ENCODE results near the gene DEFB131A. TPM values are rescaled to one million over a fixed set of nuclear protein-coding genes. Genes with fewer than 3 reads are reported as not detected.
"Not testable (repeated sequence)": the region's sequence is repeated elsewhere in the genome, so short reads cannot be mapped to it uniquely, and the experiment has no call there.

The DEFB131A gene
- total and polyA plus RNA-seq, 10 of the 15 experiments (the other 5 are each of a cell fraction or from before 2014, with no cell fraction given): not detected

DNA sequence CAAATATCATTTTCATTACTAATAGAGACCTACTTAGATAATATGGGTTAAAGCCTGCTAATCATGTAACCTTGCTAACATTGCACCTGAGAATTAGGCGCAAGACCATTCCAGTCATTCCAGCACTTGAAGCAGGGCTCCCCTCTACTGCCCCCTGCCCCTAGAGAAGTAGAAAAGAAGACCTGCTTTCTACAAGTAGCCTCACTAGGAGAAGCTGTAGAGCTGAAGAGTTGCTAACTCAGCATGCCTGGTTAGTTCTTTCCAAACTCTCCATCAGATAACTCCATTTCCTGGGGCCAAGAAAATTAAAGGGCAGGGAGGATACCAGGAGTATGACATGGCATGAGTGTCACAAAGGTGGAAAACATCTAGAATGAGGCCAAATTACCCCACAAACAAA is 14.2 kb upstream of the DEFB131A start:
- not testable (repeated sequence) for FAIRE-seq, ATAC-seq

DNA sequence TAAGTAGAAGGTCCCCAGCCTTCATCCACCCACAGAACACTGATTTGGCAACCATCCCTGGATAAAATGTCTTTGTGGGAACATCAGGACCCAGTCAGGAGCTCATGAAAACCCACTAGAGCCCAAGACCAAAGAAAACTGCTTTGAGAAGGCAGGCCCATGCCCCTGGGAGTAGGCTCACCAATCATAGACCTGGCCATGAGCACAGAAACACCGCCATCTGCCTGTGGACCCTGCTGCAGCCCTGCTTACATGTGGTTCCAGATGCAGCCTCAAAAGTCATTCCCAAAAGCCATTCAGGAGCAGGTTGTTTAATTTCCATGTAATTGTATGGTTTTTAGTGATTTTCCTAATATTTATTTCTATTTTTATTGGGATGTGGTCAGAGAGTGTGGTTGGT is 10.9 kb upstream of the DEFB131A start:
- H3K36me3 ChIP-seq (ENCODE audit: control insufficient read depth in 2 of 2, insufficient read depth in 2 of 2, low read length in 1 of 2); intact Hi-C loops (cut with micrococcal nuclease; ENCODE audit: unreplicated experiment); CTCF ChIA-PET; H3K9me3 ChIP-seq (replicated peaks; ENCODE audit: control insufficient read depth, insufficient read depth, low read length); ATAC-seq; H3K79me2 ChIP-seq (ENCODE audit: control insufficient read depth, insufficient read depth, low read length); H3K4me1 ChIP-seq (ENCODE audit: control insufficient read depth, insufficient read depth, low read length); H4K20me1 ChIP-seq (ENCODE audit: control insufficient read depth, insufficient read depth); DNase-seq (ENCODE audit: low read depth, low spot score); H3K27me3 ChIP-seq (replicated peaks in 1 of 2; ENCODE audit: control insufficient read depth in 2 of 2, insufficient read depth in 2 of 2, low read length in 1 of 2); RAD21 ChIA-PET (ENCODE audit: unreplicated experiment); in situ Hi-C loops (cut with MboI); FAIRE-seq; POLR2A ChIA-PET; H3K27ac ChIP-seq (ENCODE audit: control insufficient read depth, insufficient read depth); BruUV-seq (replicated peaks); H3K4me3 ChIP-seq; SMC1A ChIA-PET (ENCODE audit: uncharacterized antibody, unreplicated experiment); H2AFZ ChIP-seq (ENCODE audit: control insufficient read depth, low read depth, low read length); H3K4me2 ChIP-seq (ENCODE audit: control insufficient read depth, insufficient read depth); H3K9ac ChIP-seq (ENCODE audit: control insufficient read depth, insufficient read depth, low read length): not testable (repeated sequence)
- 45% methylated on average over 1 of the region's 1 CpG for WGBS (ENCODE audit: insufficient coverage, insufficient replicate concordance, low lambda C conversion rate, missing lambda C conversion rate)

More for the DNA sequence above, 14.2 kb upstream of the DEFB131A start:
- POLR2A ChIA-PET; intact Hi-C loops (cut with micrococcal nuclease; ENCODE audit: unreplicated experiment); H3K4me1 ChIP-seq (ENCODE audit: control insufficient read depth, insufficient read depth, low read length); H2AFZ ChIP-seq (ENCODE audit: control insufficient read depth, low read depth, low read length); H3K9me3 ChIP-seq (replicated peaks; ENCODE audit: control insufficient read depth, insufficient read depth, low read length); H3K27ac ChIP-seq (ENCODE audit: control insufficient read depth, insufficient read depth); H3K4me2 ChIP-seq (ENCODE audit: control insufficient read depth, insufficient read depth); H3K36me3 ChIP-seq (ENCODE audit: control insufficient read depth in 2 of 2, insufficient read depth in 2 of 2, low read length in 1 of 2); H3K4me3 ChIP-seq; in situ Hi-C loops (cut with MboI); BruUV-seq (replicated peaks); H3K79me2 ChIP-seq (ENCODE audit: control insufficient read depth, insufficient read depth, low read length); RAD21 ChIA-PET (ENCODE audit: unreplicated experiment); H4K20me1 ChIP-seq (ENCODE audit: control insufficient read depth, insufficient read depth); H3K9ac ChIP-seq (ENCODE audit: control insufficient read depth, insufficient read depth, low read length); CTCF ChIA-PET; H3K27me3 ChIP-seq (replicated peaks in 1 of 2; ENCODE audit: control insufficient read depth in 2 of 2, insufficient read depth in 2 of 2, low read length in 1 of 2); SMC1A ChIA-PET (ENCODE audit: uncharacterized antibody, unreplicated experiment); DNase-seq (ENCODE audit: low read depth, low spot score): not testable (repeated sequence)
- 42% methylated on average over 1 of the region's 1 CpG for WGBS (ENCODE audit: insufficient coverage, insufficient replicate concordance, low lambda C conversion rate, missing lambda C conversion rate)

DNA sequence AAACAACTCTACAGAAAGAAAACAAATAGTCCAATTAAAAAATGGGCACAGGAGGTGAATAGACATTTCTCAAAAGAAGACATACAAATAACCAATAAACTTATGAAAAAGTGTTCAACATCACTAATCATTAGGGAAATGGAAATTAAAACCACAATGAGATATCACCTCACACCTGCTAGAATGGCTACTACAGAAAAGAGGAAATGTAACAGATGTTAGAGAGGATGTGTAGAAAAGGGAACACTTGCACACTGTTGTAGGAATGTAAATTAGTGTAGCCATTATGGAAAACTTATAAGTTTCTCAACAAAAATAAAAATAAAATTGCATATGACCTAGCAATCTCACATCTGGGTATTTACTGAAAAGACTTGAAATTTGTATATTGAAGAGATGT is 7.5 kb upstream of the DEFB131A start:
- H3K27me3 ChIP-seq (replicated peaks in 1 of 2; ENCODE audit: control insufficient read depth in 2 of 2, insufficient read depth in 2 of 2, low read length in 1 of 2); SMC1A ChIA-PET (ENCODE audit: uncharacterized antibody, unreplicated experiment); H3K27ac ChIP-seq (ENCODE audit: control insufficient read depth, insufficient read depth); H2AFZ ChIP-seq (ENCODE audit: control insufficient read depth, low read depth, low read length); CTCF ChIA-PET; H3K4me2 ChIP-seq (ENCODE audit: control insufficient read depth, insufficient read depth); H3K4me3 ChIP-seq; H4K20me1 ChIP-seq (ENCODE audit: control insufficient read depth, insufficient read depth); in situ Hi-C loops (cut with MboI); H3K4me1 ChIP-seq (ENCODE audit: control insufficient read depth, insufficient read depth, low read length); H3K79me2 ChIP-seq (ENCODE audit: control insufficient read depth, insufficient read depth, low read length); H3K9ac ChIP-seq (ENCODE audit: control insufficient read depth, insufficient read depth, low read length); DNase-seq (ENCODE audit: low read depth, low spot score); RAD21 ChIA-PET (ENCODE audit: unreplicated experiment); FAIRE-seq; intact Hi-C loops (cut with micrococcal nuclease; ENCODE audit: unreplicated experiment); H3K9me3 ChIP-seq (replicated peaks; ENCODE audit: control insufficient read depth, insufficient read depth, low read length); ATAC-seq; BruUV-seq (replicated peaks); H3K36me3 ChIP-seq (ENCODE audit: control insufficient read depth in 2 of 2, insufficient read depth in 2 of 2, low read length in 1 of 2); POLR2A ChIA-PET: not testable (repeated sequence)

GRCh38 chr4:9442355-9442754 is 1.9 kb upstream of the DEFB131A start:
- H3K79me2 ChIP-seq (ENCODE audit: control insufficient read depth, insufficient read depth, low read length); BruUV-seq (replicated peaks); H3K4me2 ChIP-seq (ENCODE audit: control insufficient read depth, insufficient read depth); H3K36me3 ChIP-seq (ENCODE audit: control insufficient read depth in 2 of 2, insufficient read depth in 2 of 2, low read length in 1 of 2); intact Hi-C loops (cut with micrococcal nuclease; ENCODE audit: unreplicated experiment); CTCF ChIA-PET; H3K9me3 ChIP-seq (replicated peaks; ENCODE audit: control insufficient read depth, insufficient read depth, low read length); in situ Hi-C loops (cut with MboI); H3K27ac ChIP-seq (ENCODE audit: control insufficient read depth, insufficient read depth); H2AFZ ChIP-seq (ENCODE audit: control insufficient read depth, low read depth, low read length); RAD21 ChIA-PET (ENCODE audit: unreplicated experiment); H3K4me1 ChIP-seq (ENCODE audit: control insufficient read depth, insufficient read depth, low read length); POLR2A ChIA-PET; H3K27me3 ChIP-seq (replicated peaks in 1 of 2; ENCODE audit: control insufficient read depth in 2 of 2, insufficient read depth in 2 of 2, low read length in 1 of 2); ATAC-seq; H3K9ac ChIP-seq (ENCODE audit: control insufficient read depth, insufficient read depth, low read length); SMC1A ChIA-PET (ENCODE audit: uncharacterized antibody, unreplicated experiment); FAIRE-seq; H3K4me3 ChIP-seq; DNase-seq (ENCODE audit: low read depth, low spot score); H4K20me1 ChIP-seq (ENCODE audit: control insufficient read depth, insufficient read depth): not testable (repeated sequence)
- 31% methylated on average over 4 of the region's 4 CpGs for WGBS (ENCODE audit: insufficient coverage, insufficient replicate concordance, low lambda C conversion rate, missing lambda C conversion rate)
